ENCODE data around the gene SPA17. TPM values are rescaled to one million over a fixed set of nuclear protein-coding genes. Genes with fewer than 3 reads are reported as not detected.

SPA17 gene
- total and polyA plus RNA-seq, 4 donors: 14.4 to 28.9 (median 16.0) TPM

- no peak overlapping the region for H3K9ac ChIP-seq (ENCODE audit: insufficient read depth in 1 of 2, low read length in 2 of 2)
- H3K27me3 ChIP-seq (ENCODE audit: control insufficient read depth in 3 of 3, insufficient read depth in 3 of 3, low read length in 2 of 3): no peaks in the 10 kb centered on the region
- no peaks in the 10 kb centered on the region for H3K36me3 ChIP-seq (ENCODE audit: control insufficient read depth in 4 of 4, insufficient read depth in 4 of 4, low read length in 4 of 4)
- no peak overlapping the region for H3K4me3 ChIP-seq
- H3K27ac ChIP-seq (ENCODE audit: low read depth in 1 of 2, low read length in 1 of 2): no peak overlapping the region
- 93% methylated on average over 4 of the region's 4 CpGs for WGBS, 2 donors
- DNase-seq (no peak), ATAC-seq (ENCODE audit: insufficient read depth, low FRiP score) (no peak)
- peaks cover 0 to 6% (median 2%) of the 10 kb centered on the region in 4 donors for H3K9me3 ChIP-seq (ENCODE audit: control insufficient read depth in 4 of 4, insufficient read depth in 3 of 4, low read length in 3 of 4)
- peaks cover 0 to 2% (median 0%) of the 10 kb centered on the region in 5 donors for H3K4me1 ChIP-seq (ENCODE audit: control insufficient read depth in 5 of 5, insufficient read depth in 5 of 5, low read length in 5 of 5)
- no peak for TF ChIP-seq CTCF (IDR thresholded peaks at IDR 0.05; ENCODE audit: control extremely low read depth, extremely low read depth)
Observed at GRCh38 chr11:124707829-124708228, 34.1 kb downstream of the SPA17 start.

GRCh38 chr11:124712392-124712791 lies 38.7 kb downstream of the SPA17 start:
- H3K9ac ChIP-seq (ENCODE audit: insufficient read depth in 1 of 2, low read length in 2 of 2): no peak overlapping the region
- H3K4me3 ChIP-seq: no peak overlapping the region
- no peak for DNase-seq
- WGBS, 2 donors: 74 to 76% methylated on average over 3 of the region's 3 CpGs
- no peak for ATAC-seq (ENCODE audit: insufficient read depth, low FRiP score)
- peaks cover 0 to 2% (median 0%) of the 10 kb centered on the region in 5 donors for H3K4me1 ChIP-seq (ENCODE audit: control insufficient read depth in 5 of 5, insufficient read depth in 5 of 5, low read length in 5 of 5)
- peaks cover 0 to 4% (median 2%) of the 10 kb centered on the region in 4 donors for H3K9me3 ChIP-seq (ENCODE audit: control insufficient read depth in 4 of 4, insufficient read depth in 3 of 4, low read length in 3 of 4)
- TF ChIP-seq CTCF (IDR thresholded peaks at IDR 0.05; ENCODE audit: control extremely low read depth, extremely low read depth): no peak
- H3K36me3 ChIP-seq (ENCODE audit: control insufficient read depth in 4 of 4, insufficient read depth in 4 of 4, low read length in 4 of 4): no peaks in the 10 kb centered on the region
- peaks cover 0 to 6% (median 3%) of the 10 kb centered on the region in 3 donors for H3K27me3 ChIP-seq (ENCODE audit: control insufficient read depth in 3 of 3, insufficient read depth in 3 of 3, low read length in 2 of 3)
- H3K27ac ChIP-seq (ENCODE audit: low read depth in 1 of 2, low read length in 1 of 2): no peak overlapping the region

- DNase-seq (no peak), ATAC-seq (ENCODE audit: insufficient read depth, low FRiP score) (no peak)
- no peak overlapping the region for H3K4me3 ChIP-seq
- H3K9me3 ChIP-seq (ENCODE audit: control insufficient read depth in 4 of 4, insufficient read depth in 3 of 4, low read length in 3 of 4): no peaks in the 10 kb centered on the region
- H3K27ac ChIP-seq (ENCODE audit: low read depth in 1 of 2, low read length in 1 of 2): no peak overlapping the region
- H3K27me3 ChIP-seq (ENCODE audit: control insufficient read depth in 3 of 3, insufficient read depth in 3 of 3, low read length in 2 of 3): peaks cover 0 to 35% (median 28%) of the 10 kb centered on the region in 3 donors
- no peaks in the 10 kb centered on the region for H3K36me3 ChIP-seq (ENCODE audit: control insufficient read depth in 4 of 4, insufficient read depth in 4 of 4, low read length in 4 of 4)
- H3K4me1 ChIP-seq (ENCODE audit: control insufficient read depth in 5 of 5, insufficient read depth in 5 of 5, low read length in 5 of 5): peaks cover 0 to 13% (median 3%) of the 10 kb centered on the region in 5 donors
- 30 to 57% methylated on average over 3 of the region's 3 CpGs for WGBS, 2 donors
- TF ChIP-seq CTCF (IDR thresholded peaks at IDR 0.05; ENCODE audit: control extremely low read depth, extremely low read depth): no peak
- no peak overlapping the region for H3K9ac ChIP-seq (ENCODE audit: insufficient read depth in 1 of 2, low read length in 2 of 2)
Observed at GRCh38 chr11:124716591-124716990, 42.9 kb downstream of the SPA17 start.

DNA sequence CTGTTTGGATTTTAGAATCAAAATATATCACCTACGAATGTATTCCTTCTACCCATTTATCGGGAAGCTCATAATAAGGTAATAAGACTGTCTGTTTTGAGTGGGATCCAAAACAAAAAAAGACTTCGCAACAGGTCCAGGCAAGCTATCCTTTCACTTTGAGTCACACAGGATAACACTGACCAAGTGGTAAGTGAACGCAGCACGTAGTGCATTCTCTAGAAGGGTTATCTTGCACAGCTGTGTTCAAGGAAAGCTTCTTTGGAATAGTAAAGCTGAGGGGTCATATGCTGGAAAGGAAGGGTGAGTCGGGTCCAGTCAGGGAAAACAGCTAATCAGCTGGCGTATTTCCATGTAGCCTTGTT lies 43.7 kb downstream of the SPA17 start:
- peaks cover 0 to 13% (median 4%) of the 10 kb centered on the region in 5 donors for H3K4me1 ChIP-seq (ENCODE audit: control insufficient read depth in 5 of 5, insufficient read depth in 5 of 5, low read length in 5 of 5)
- peak overlapping the region in 1 of 2 donors; percentile 72 for H3K27ac ChIP-seq (ENCODE audit: low read depth in 1 of 2, low read length in 1 of 2)
- no peak overlapping the region for H3K4me3 ChIP-seq
- TF ChIP-seq CTCF (IDR thresholded peaks at IDR 0.05; ENCODE audit: control extremely low read depth, extremely low read depth): no peak
- H3K9me3 ChIP-seq (ENCODE audit: control insufficient read depth in 4 of 4, insufficient read depth in 3 of 4, low read length in 3 of 4): no peaks in the 10 kb centered on the region
- DNase-seq (no peak), ATAC-seq (ENCODE audit: insufficient read depth, low FRiP score) (no peak)
- H3K36me3 ChIP-seq (ENCODE audit: control insufficient read depth in 4 of 4, insufficient read depth in 4 of 4, low read length in 4 of 4): no peaks in the 10 kb centered on the region
- 35 to 53% methylated on average over 7 of the region's 7 CpGs for WGBS, 2 donors
- peaks cover 0 to 43% (median 28%) of the 10 kb centered on the region in 3 donors for H3K27me3 ChIP-seq (ENCODE audit: control insufficient read depth in 3 of 3, insufficient read depth in 3 of 3, low read length in 2 of 3)
- no peak overlapping the region for H3K9ac ChIP-seq (ENCODE audit: insufficient read depth in 1 of 2, low read length in 2 of 2)

Data from lung (tissue), 12 donors.